GM12891 (cell line): ENCODE measurements around the gene DDX41.

Experiments
- POLR2A ChIP-seq: IDR thresholded peaks from 2 replicates; pipeline ENCODE4 v1.6.1; 2011; ENCODE audit warnings: low read depth, low read length, control low read depth
- POLR2AphosphoS5 ChIP-seq: IDR thresholded peaks from 2 replicates; pipeline ENCODE4 v1.6.1; 2011; ENCODE audit warnings: low read depth, low read length, control low read depth
- TAF1 ChIP-seq: IDR thresholded peaks from 2 replicates; pipeline ENCODE4 v1.6.1; 2011; ENCODE audit warnings: low read depth, low read length, control low read depth

- TF ChIP-seq POLR2A (no peak), POLR2AphosphoS5 (no peak), TAF1 (no peak)
These were observed 37.1 kb upstream of the DDX41 start for GRCh38 chr5:177553671-177554429.
